B cell (primary cell): ENCODE results near the gene SULT2B1. TPM values are rescaled to one million over a fixed set of nuclear protein-coding genes. Genes with fewer than 3 reads are reported as not detected.

Experiments
- ATAC-seq: fragments of 200-7000 bp; cut with Tn5 transposase; one replicate; pipeline ENCODE4 v1.10.0; 2021; ENCODE audit warnings: low read depth, mild to moderate bottlenecking, moderate number of reproducible peaks, moderate library complexity
- CTCF ChIA-PET: fragments of 350-600 bp; sonication (Branson Sonifier 250); formaldehyde crosslinking; loops from one replicate; lab custom pipeline; 2021; ENCODE audit warnings: antibody characterized with exemption, inconsistent platforms; lab: Charles Lee
- POLR2A ChIA-PET: fragments of 350-600 bp; sonication (Branson Sonifier 250); formaldehyde crosslinking; loops from one replicate; lab custom pipeline; 2021; ENCODE audit warnings: antibody characterized with exemption; lab: Charles Lee
- DNase-seq: peaks from one replicate; pipeline ENCODE4 v3.0.0; 2013
- H2AFZ ChIP-seq: 2 replicates; pipeline ENCODE4 v1.6.1; 2012; ENCODE audit warnings: mild to moderate bottlenecking, low read depth, low read length; ENCODE audit not compliant: insufficient read depth, poor library complexity, severe bottlenecking
- H3K27ac ChIP-seq, 2 donors: 1 replicate in 1 of 2; 2 replicates in 1 of 2; pipeline ENCODE4 v1.5.1; 2012 to 2013; ENCODE audit warnings: low read length in 2 of 2, mild to moderate bottlenecking in 2 of 2, moderate library complexity in 1 of 2
- H3K27me3 ChIP-seq, 4 experiments: fragments of 200-600 bp in 1 of 4; sonication (generic) in 1 of 4; replicated peaks in 1 of 4; 1 replicate in 2 of 4; 2 replicates in 2 of 4; pipeline versions ENCODE4 v1.6.1 to v1.7.0; 2013 to 2016; ENCODE audit warnings: low read length in 3 of 4, mild to moderate bottlenecking in 2 of 4, mixed read lengths in 1 of 4, moderate library complexity in 1 of 4; ENCODE audit not compliant: insufficient read depth in 4 of 4, control insufficient read depth in 3 of 4; ENCODE audit errors: control extremely low read depth in 1 of 4
- H3K36me3 ChIP-seq, 2 experiments: replicated peaks in 1 of 2; 1 replicate in 1 of 2; 2 replicates in 1 of 2; pipeline versions ENCODE4 v1.6.1 to v1.7.1; 2013; ENCODE audit warnings: low read length in 1 of 2; ENCODE audit not compliant: insufficient read depth in 2 of 2, control insufficient read depth in 1 of 2; ENCODE audit errors: control extremely low read depth in 1 of 2, extremely low read depth in 1 of 2
- H3K4me1 ChIP-seq, 2 donors: fragments of 200-600 bp in 1 of 2; sonication (generic) in 1 of 2; 1 replicate in 1 of 2; 2 replicates in 1 of 2; pipeline versions ENCODE4 v1.5.1 to v1.6.1; 2013 to 2017; ENCODE audit warnings: low read length in 2 of 2; ENCODE audit not compliant: control insufficient read depth in 2 of 2, insufficient read depth in 2 of 2
- H3K4me2 ChIP-seq: replicated peaks from 2 replicates; pipeline ENCODE3; 2012; ENCODE audit warnings: mild to moderate bottlenecking, low read depth, low read length; ENCODE audit not compliant: poor library complexity, severe bottlenecking
- H3K4me3 ChIP-seq, 5 experiments: fragments of 200-600 bp in 1 of 5; sonication (generic) in 1 of 5; 1 replicate in 3 of 5; 2 replicates in 2 of 5; pipeline versions ENCODE4 v1.5.1 to v1.7.0; 2011 to 2016; ENCODE audit warnings: low read length in 4 of 5, mild to moderate bottlenecking in 4 of 5, low read depth in 2 of 5, control low read depth in 1 of 5, moderate library complexity in 1 of 5; ENCODE audit not compliant: insufficient read depth in 1 of 5; ENCODE audit errors: control extremely low read depth in 1 of 5, extremely low read depth in 1 of 5
- H3K79me2 ChIP-seq: fragments of 200-600 bp; sonication (generic); one replicate; pipeline ENCODE4 v1.6.0; 2016; ENCODE audit warnings: low read length; ENCODE audit not compliant: control insufficient read depth, insufficient read depth
- H3K9ac ChIP-seq: fragments of 200-600 bp; sonication (generic); 2 replicates; pipeline ENCODE4 v1.6.1; 2017; ENCODE audit warnings: mild to moderate bottlenecking, low read length, moderate library complexity
- H3K9me3 ChIP-seq, 3 donors: one replicate each; pipeline versions ENCODE4 v1.6.1 to v1.7.1; 2013; ENCODE audit warnings: low read length in 2 of 3; ENCODE audit not compliant: control insufficient read depth in 2 of 3, insufficient read depth in 1 of 3; ENCODE audit errors: control extremely low read depth in 1 of 3
- H4K20me1 ChIP-seq: 2 replicates; pipeline ENCODE4 v1.6.0; 2012; ENCODE audit warnings: mild to moderate bottlenecking, low read length; ENCODE audit not compliant: insufficient read depth, control insufficient read depth, poor library complexity, severe bottlenecking
- H3K27ac Mint-ChIP-seq: one replicate; pipeline ENCODE4 v1.8.0; 2021; ENCODE audit warnings: mixed read lengths
- H3K27me3 Mint-ChIP-seq: one replicate; pipeline ENCODE4 v1.8.0; 2021; ENCODE audit warnings: mixed read lengths
- H3K4me1 Mint-ChIP-seq: one replicate; pipeline ENCODE4 v1.8.0; 2021; ENCODE audit warnings: mixed read lengths
- H3K4me3 Mint-ChIP-seq: one replicate; pipeline ENCODE4 v1.8.0; 2021; ENCODE audit warnings: mixed read lengths
- H3K9me3 Mint-ChIP-seq: one replicate; pipeline ENCODE4 v1.8.0; 2022; ENCODE audit warnings: mixed read lengths; ENCODE audit not compliant: insufficient read depth
- EZH2 ChIP-seq: IDR thresholded peaks from 2 replicates; pipeline ENCODE4 v1.6.1; 2012; ENCODE audit warnings: borderline replicate concordance, low read depth, mild to moderate bottlenecking, moderate library complexity, low read length; ENCODE audit not compliant: insufficient read depth, poor library complexity, severe bottlenecking
- WGBS: methylation state at CpG from one replicate; pipeline ENCODE4 v1.1.5; 2013; ENCODE audit warnings: missing lambda C conversion rate; ENCODE audit not compliant: insufficient coverage; 5-methylcytosine and 5-hydroxymethylcytosine counted together
- intact Hi-C: fragments of 100-400 bp; cut with micrococcal nuclease; formaldehyde crosslinking; loops from one replicate; pipeline ENCODE4 v1.10.0; 2022
- polyA plus RNA-seq: library from polyadenylated mRNA; depleted of rRNA; stranded (reverse); fragments of >200 nt; gene quantifications from 2 replicates; pipeline ENCODE4 v1.2.3, GENCODE V29; 2012
- total RNA-seq, 2 donors: library from RNA; stranded (reverse); fragments of 120-200 nt in 1 of 2; gene quantifications; 1 replicate in 1 of 2; 2 replicates in 1 of 2; pipeline versions ENCODE4 v1.2.3 to v1.2.4, GENCODE V29; 2013 to 2022
- TF ChIP-seq, protein P1 (sequence below): fragments of 200-600 bp; IDR thresholded peaks from one replicate; pipeline ENCODE4 v1.8.0; 2022; ENCODE audit warnings: antibody characterized with exemption, mild to moderate bottlenecking

The SULT2B1 gene
- total and polyA plus RNA-seq, 2 donors (not counting 1 experiment from before 2014, with no cell fraction given) = not detected

DNA sequence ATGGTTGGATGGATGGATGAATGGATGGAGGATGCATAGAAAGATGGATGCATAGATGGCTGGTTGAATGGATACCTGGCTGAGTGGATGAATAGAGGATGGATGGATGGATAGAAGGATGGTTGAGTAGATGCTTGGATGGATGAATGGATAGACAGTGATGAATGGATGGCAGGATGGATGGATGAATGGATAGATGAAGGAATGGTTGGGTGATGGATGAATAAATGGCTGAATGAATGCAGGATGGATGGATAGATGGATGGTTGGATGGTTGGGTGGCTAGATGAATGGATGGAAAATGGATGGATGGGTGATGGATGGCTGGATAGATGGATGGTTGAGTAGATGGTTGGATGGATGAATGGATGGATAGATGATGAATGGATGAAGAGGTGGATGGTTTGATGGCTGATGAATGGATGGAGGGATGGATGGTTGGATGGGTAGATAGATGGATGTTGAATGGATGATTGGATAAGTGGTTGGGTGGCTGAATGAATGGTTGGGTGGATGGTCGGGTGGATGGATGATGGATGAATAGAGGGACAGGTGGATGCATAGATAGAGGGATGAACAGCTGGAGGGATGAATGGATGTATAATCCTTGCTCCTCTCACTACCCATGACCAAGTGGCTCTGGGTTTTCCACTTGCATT, 3.6 kb upstream of the SULT2B1 start:
- H2AFZ ChIP-seq = no peak overlapping the region
- no peak overlapping the region for H3K9ac ChIP-seq
- Mint-ChIP-seq H3K27ac (no peak overlapping the region), H3K9me3 (no peaks in the 10 kb centered on the region), H3K4me1 (no peaks in the 10 kb centered on the region), H3K27me3 (peaks cover 5% of the 10 kb centered on the region), H3K4me3 (no peak overlapping the region)
- H3K36me3 ChIP-seq = no peaks in the 10 kb centered on the region
- DNase-seq (no peak), ATAC-seq (no peak)
- intact Hi-C loops = no loop called here
- H4K20me1 ChIP-seq = no peaks in the 10 kb centered on the region
- 100% methylated on average over 1 of the region's 1 CpG for WGBS
- TF ChIP-seq, protein P1, sequence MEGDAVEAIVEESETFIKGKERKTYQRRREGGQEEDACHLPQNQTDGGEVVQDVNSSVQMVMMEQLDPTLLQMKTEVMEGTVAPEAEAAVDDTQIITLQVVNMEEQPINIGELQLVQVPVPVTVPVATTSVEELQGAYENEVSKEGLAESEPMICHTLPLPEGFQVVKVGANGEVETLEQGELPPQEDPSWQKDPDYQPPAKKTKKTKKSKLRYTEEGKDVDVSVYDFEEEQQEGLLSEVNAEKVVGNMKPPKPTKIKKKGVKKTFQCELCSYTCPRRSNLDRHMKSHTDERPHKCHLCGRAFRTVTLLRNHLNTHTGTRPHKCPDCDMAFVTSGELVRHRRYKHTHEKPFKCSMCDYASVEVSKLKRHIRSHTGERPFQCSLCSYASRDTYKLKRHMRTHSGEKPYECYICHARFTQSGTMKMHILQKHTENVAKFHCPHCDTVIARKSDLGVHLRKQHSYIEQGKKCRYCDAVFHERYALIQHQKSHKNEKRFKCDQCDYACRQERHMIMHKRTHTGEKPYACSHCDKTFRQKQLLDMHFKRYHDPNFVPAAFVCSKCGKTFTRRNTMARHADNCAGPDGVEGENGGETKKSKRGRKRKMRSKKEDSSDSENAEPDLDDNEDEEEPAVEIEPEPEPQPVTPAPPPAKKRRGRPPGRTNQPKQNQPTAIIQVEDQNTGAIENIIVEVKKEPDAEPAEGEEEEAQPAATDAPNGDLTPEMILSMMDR = no peak
- TF ChIP-seq EZH2 = no peak
- H3K4me1 ChIP-seq = no peaks in the 10 kb centered on the region
- H3K27ac ChIP-seq = no peak overlapping the region
- no peak overlapping the region for H3K4me3 ChIP-seq
- H3K9me3 ChIP-seq = no peaks in the 10 kb centered on the region
- ChIA-PET CTCF (no interaction called here), POLR2A (no interaction called here)
- H3K79me2 ChIP-seq = no peaks in the 10 kb centered on the region
- no peak overlapping the region for H3K4me2 ChIP-seq
- peaks cover 0 to 3% (median 1%) of the 10 kb centered on the region in 4 experiments for H3K27me3 ChIP-seq

DNA sequence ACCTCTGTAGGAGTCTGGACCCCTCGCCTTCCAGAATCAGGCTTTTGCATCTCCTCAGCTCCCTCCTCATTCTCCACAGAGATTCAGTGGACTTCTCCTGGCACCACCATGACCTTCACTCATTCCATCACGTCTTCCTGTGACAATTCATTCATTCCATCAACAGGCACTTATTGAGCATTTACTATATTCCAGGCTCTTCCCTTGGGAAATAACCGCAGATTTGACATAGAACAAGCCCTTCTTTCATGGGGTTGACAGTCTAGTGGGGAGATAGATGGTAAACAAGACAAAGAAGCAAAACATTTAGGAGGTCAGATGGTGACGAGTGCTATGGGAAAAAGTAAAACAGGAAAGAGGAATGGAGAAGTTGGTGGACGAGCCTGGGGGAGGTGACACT, 2.6 kb upstream of the SULT2B1 start:
- ATAC-seq (no peak), DNase-seq (no peak)
- 70% methylated on average over 4 of the region's 5 CpGs for WGBS
- intact Hi-C loops = no loop called here
- Histone ChIP-seq H3K4me1 (no peaks in the 10 kb centered on the region), H3K4me2 (no peak overlapping the region), H3K27me3 (peaks cover 0 to 4% (median 1%) of the 10 kb centered on the region in 4 experiments), H3K79me2 (no peaks in the 10 kb centered on the region), H2AFZ (no peak overlapping the region), H3K9me3 (no peaks in the 10 kb centered on the region), H3K27ac (no peak overlapping the region), H3K4me3 (no peak overlapping the region), H3K36me3 (no peaks in the 10 kb centered on the region), H4K20me1 (no peaks in the 10 kb centered on the region), H3K9ac (no peak overlapping the region)
- Mint-ChIP-seq H3K9me3 (no peaks in the 10 kb centered on the region), H3K4me3 (no peak overlapping the region), H3K27ac (no peak overlapping the region), H3K4me1 (no peaks in the 10 kb centered on the region), H3K27me3 (peaks cover 5% of the 10 kb centered on the region)
- POLR2A ChIA-PET = no interaction called here
- no peak for TF ChIP-seq EZH2
- TF ChIP-seq, protein P1 = no peak
- CTCF ChIA-PET = no interaction called here
